ENCODE results near the gene SLC44A4.

DNA sequence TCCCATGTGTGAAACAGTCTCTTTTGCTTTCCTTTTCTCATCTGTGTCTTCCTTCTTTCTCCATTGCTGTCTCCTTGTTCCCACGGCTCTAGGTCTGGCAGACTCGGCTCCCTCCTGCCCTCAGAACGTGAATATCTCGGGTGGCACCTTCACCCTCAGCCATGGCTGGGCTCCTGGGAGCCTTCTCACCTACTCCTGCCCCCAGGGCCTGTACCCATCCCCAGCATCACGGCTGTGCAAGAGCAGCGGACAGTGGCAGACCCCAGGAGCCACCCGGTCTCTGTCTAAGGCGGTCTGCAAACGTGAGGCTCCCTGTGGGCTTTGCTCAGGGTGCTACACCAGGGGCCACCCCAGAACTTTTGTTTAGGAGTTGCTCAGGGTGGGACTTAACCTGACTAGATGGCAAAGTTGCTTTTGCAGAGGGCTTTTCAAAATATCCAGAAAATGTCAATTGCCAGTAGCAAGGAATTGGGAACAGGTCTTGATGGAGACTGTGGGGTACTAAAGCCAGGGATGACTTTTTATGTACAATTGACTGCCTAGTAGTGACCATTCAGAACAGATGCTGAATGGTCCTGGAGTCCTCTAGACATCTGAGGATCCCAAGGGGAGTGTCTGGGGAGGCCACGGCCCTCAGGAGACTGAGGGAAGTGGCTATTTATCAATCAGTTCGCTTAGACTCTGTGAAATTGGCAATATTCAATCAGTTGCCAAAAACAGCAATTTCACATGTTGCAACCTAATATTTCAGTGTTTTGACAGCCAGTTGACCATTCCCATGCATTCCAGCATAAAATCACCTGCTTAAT lies 49.3 kb upstream of the SLC44A4 start:
- TF ChIP-seq, protein P1, sequence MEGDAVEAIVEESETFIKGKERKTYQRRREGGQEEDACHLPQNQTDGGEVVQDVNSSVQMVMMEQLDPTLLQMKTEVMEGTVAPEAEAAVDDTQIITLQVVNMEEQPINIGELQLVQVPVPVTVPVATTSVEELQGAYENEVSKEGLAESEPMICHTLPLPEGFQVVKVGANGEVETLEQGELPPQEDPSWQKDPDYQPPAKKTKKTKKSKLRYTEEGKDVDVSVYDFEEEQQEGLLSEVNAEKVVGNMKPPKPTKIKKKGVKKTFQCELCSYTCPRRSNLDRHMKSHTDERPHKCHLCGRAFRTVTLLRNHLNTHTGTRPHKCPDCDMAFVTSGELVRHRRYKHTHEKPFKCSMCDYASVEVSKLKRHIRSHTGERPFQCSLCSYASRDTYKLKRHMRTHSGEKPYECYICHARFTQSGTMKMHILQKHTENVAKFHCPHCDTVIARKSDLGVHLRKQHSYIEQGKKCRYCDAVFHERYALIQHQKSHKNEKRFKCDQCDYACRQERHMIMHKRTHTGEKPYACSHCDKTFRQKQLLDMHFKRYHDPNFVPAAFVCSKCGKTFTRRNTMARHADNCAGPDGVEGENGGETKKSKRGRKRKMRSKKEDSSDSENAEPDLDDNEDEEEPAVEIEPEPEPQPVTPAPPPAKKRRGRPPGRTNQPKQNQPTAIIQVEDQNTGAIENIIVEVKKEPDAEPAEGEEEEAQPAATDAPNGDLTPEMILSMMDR (optimal IDR thresholded peaks at IDR 0.05 in 1 of 3, IDR thresholded peaks at IDR 0.05 in 1 of 3, conservative IDR thresholded peaks at IDR 0.05 in 1 of 3; ENCODE audit: extremely low read depth in 1 of 3, insufficient read depth in 2 of 3, low read length in 3 of 3) = no peak
- TF ChIP-seq EZH2 (IDR thresholded peaks at IDR 0.05; ENCODE audit: low read length) = no peak
